Activated CD8-positive, alpha-beta T cell treated with anti-CD3 and anti-CD28 coated beads for 36 hours (primary cell): ENCODE data around the gene FOXO1. TPM values are rescaled to one million over a fixed set of nuclear protein-coding genes. Genes with fewer than 3 reads are reported as not detected.
A peak's percentile ranks its signal among the peaks of the same experiment; 100 is the strongest.

ENCODE experiments used
- ATAC-seq: fragments of 200-7000 bp; cut with Tn5 transposase; one replicate; pipeline ENCODE4 v1.10.0; 2021; ENCODE audit warnings: mild to moderate bottlenecking, moderate library complexity
- CTCF ChIA-PET: fragments of 350-600 bp; sonication (Branson Sonifier 250); formaldehyde crosslinking; loops from one replicate; lab custom pipeline; 2021; ENCODE audit warnings: antibody characterized with exemption; lab: Charles Lee
- POLR2A ChIA-PET: fragments of 350-600 bp; sonication (Branson Sonifier 250); formaldehyde crosslinking; loops from one replicate; lab custom pipeline; 2021; ENCODE audit warnings: antibody characterized with exemption; lab: Charles Lee
- DNase-seq: peaks from one replicate; pipeline ENCODE4 v3.0.0-alpha.2; 2020
- H3K27ac Mint-ChIP-seq: one replicate; pipeline ENCODE4 v1.8.0; 2021; ENCODE audit warnings: mild to moderate bottlenecking, mixed read lengths
- H3K27me3 Mint-ChIP-seq: one replicate; pipeline ENCODE4 v1.8.0; 2021; ENCODE audit warnings: mixed read lengths
- H3K36me3 Mint-ChIP-seq: one replicate; pipeline ENCODE4 v1.8.0; 2021; ENCODE audit warnings: low read depth, mixed read lengths
- H3K4me1 Mint-ChIP-seq: one replicate; pipeline ENCODE4 v1.8.0; 2021; ENCODE audit warnings: low read depth, mixed read lengths
- H3K4me3 Mint-ChIP-seq: one replicate; pipeline ENCODE4 v1.8.0; 2021; ENCODE audit warnings: mild to moderate bottlenecking, moderate library complexity, mixed read lengths
- H3K9me3 Mint-ChIP-seq: one replicate; pipeline ENCODE4 v1.8.0; 2021; ENCODE audit warnings: mixed read lengths
- intact Hi-C: fragments of 100-400 bp; cut with micrococcal nuclease; formaldehyde crosslinking; loops from one replicate; pipeline ENCODE4 v1.10.0; 2022
- total RNA-seq, 2 experiments: library from RNA; stranded (reverse); gene quantifications; one replicate each; pipeline ENCODE4 v1.2.3, GENCODE V29; 2021
- TF ChIP-seq, protein P1 (sequence below): fragments of 200-600 bp; IDR thresholded peaks from one replicate; pipeline ENCODE4 v1.8.0; 2022; ENCODE audit warnings: antibody characterized with exemption, mild to moderate bottlenecking

The FOXO1 gene
- total RNA-seq, 2 experiments from 2014 or later = 30.6 to 30.8 TPM

DNA sequence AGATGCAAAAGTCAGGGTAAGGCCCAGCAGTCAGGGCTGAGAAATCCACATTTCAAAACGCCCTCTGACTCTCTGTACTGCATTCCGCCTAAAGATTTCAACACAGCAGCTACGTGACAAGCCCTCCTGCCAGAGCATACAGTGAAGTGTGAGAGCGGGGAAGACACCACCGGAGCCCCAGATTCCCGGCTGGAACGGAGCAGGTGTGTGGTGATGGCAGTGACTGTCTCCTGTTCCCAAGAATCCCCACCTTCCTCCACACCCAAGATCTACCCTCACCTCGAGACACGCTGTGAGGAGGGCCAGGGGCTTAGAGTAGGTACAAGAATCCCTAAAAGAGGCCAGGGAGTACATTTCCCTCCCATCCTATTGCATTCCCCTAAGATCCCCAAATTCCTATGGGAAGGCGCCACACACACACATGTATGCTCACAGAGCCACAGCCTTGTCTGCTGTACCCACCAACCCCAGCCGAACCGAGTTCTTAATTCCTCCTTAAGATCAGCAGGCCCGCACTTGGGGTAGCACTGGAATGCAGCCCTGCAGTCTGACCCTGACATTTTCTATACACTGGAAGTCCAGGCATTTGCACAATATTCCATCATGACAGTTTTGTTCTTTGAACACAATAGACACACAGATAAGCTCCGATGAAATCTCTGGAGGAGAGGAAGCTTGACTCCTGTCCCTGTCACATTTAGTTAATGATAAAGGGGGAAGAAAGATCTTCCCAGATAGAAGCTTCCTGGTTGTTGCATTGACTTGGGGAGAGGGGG lies 102.9 kb downstream of the FOXO1 start:
- Mint-ChIP-seq H3K9me3 (no peaks in the 10 kb centered on the region), H3K27me3 (no peaks in the 10 kb centered on the region), H3K4me1 (peaks cover 85% of the 10 kb centered on the region), H3K36me3 (peaks cover 32% of the 10 kb centered on the region), H3K27ac (peak overlapping the region; percentile 82), H3K4me3 (no peak overlapping the region)
- ATAC-seq = peak; percentile 10
- no peak for DNase-seq
- intact Hi-C loops = no loop called here
- POLR2A ChIA-PET = interaction anchor here (0.7 to 2.5 kb wide), 4 partner anchors 9 to 101 kb away, joined by 3 to 8 read pairs (median 4); no protein-coding TSS in a partner anchor
- CTCF ChIA-PET = interaction anchor here (0.8 to 1.4 kb wide), 3 partner anchors 8 to 119 kb away, joined by 3 to 6 read pairs (median 4); no protein-coding TSS in a partner anchor
- TF ChIP-seq, protein P1, sequence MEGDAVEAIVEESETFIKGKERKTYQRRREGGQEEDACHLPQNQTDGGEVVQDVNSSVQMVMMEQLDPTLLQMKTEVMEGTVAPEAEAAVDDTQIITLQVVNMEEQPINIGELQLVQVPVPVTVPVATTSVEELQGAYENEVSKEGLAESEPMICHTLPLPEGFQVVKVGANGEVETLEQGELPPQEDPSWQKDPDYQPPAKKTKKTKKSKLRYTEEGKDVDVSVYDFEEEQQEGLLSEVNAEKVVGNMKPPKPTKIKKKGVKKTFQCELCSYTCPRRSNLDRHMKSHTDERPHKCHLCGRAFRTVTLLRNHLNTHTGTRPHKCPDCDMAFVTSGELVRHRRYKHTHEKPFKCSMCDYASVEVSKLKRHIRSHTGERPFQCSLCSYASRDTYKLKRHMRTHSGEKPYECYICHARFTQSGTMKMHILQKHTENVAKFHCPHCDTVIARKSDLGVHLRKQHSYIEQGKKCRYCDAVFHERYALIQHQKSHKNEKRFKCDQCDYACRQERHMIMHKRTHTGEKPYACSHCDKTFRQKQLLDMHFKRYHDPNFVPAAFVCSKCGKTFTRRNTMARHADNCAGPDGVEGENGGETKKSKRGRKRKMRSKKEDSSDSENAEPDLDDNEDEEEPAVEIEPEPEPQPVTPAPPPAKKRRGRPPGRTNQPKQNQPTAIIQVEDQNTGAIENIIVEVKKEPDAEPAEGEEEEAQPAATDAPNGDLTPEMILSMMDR = no peak

DNA sequence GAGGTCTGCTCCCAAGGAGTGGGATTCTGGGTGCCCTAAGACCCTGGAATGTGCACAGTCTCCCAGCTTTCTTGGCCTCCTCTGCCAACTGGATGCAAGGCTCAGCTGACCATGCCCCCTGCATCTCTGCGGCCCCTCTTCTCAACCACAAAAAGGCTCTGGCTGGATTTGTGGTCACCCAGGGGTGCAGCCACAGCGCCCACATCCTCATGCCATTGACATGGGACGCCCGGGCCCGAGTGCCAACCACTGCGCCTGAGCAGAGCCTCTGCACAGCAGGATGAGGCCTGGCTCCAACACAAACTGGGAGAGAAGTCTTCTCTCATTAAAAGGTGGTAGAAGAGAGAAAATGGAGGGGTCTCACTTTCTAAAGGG lies 103.5 kb downstream of the FOXO1 start:
- Mint-ChIP-seq H3K4me1 (peaks cover 83% of the 10 kb centered on the region), H3K4me3 (no peak overlapping the region)

DNA sequence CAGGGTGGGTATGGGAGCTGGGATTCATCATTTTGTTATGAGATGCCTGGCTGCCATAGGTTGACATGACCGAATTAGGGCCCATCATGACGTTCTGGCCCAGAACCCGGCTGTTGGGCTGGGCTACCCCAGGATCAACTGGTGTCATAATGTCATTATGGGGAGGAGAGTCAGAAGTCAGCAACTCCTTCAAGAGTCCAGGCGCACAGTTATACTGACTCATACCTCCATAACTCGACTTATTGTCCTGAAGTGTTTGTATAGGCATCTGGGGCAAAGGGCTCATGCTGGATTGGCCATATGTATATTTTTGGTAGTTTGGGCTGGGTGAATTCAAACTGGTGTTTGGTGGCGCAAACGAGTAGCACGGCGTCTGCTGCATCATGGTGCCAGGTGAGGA lies 106.5 kb downstream of the FOXO1 start:
- CTCF ChIA-PET = interaction anchor here (0.6 kb wide), 1 partner anchor 507 kb away, joined by 3 read pairs; no protein-coding TSS in a partner anchor
- Mint-ChIP-seq H3K36me3 (peaks cover 56% of the 10 kb centered on the region), H3K9me3 (no peaks in the 10 kb centered on the region), H3K27me3 (no peaks in the 10 kb centered on the region), H3K27ac (no peak overlapping the region), H3K4me3 (no peak overlapping the region), H3K4me1 (peaks cover 84% of the 10 kb centered on the region)
- DNase-seq (no peak), ATAC-seq (no peak)
- intact Hi-C loops = no loop called here
- TF ChIP-seq, protein P1 = no peak
- POLR2A ChIA-PET = interaction anchor here (1.0 kb wide), 1 partner anchor 72 kb away, joined by 3 read pairs; no protein-coding TSS in a partner anchor

More for the DNA sequence above, 103.5 kb downstream of the FOXO1 start:
- DNase-seq (peak; percentile 34), ATAC-seq (peak; percentile 18)
- Mint-ChIP-seq H3K27ac (peak overlapping the region; percentile 82), H3K9me3 (no peaks in the 10 kb centered on the region), H3K27me3 (no peaks in the 10 kb centered on the region), H3K36me3 (peaks cover 33% of the 10 kb centered on the region)
- intact Hi-C loops = no loop called here
- TF ChIP-seq, protein P1 = no peak
- ChIA-PET POLR2A (interaction anchor here (0.5 to 2.5 kb wide), 3 partner anchors 9 to 42 kb away, joined by 3 to 8 read pairs (median 4); no protein-coding TSS in a partner anchor), CTCF (no interaction called here)

DNA sequence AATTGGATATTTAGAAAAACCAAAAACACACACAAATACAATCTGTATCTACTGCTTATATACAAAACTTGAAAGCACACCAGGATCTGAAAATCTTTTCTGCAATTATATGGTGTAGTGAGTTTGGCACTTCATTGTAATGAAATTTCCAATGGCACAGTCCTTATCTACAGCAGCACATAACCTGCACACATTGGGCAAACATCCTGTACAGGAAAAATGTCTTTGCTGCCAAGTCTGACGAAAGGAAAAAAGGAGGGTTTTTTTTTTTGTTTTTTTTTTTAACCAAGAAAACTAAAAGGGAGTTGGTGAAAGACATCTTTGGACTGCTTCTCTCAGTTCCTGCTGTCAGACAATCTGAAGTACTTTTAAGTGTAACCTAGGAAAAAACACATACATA lies 107.8 kb downstream of the FOXO1 start:
- peak overlapping the region; percentile 14 for H3K4me3 Mint-ChIP-seq
- peaks cover 58% of the 10 kb centered on the region for H3K36me3 Mint-ChIP-seq
- H3K9me3 Mint-ChIP-seq = no peaks in the 10 kb centered on the region
- peaks cover 82% of the 10 kb centered on the region for H3K4me1 Mint-ChIP-seq
- DNase-seq (no peak), ATAC-seq (no peak)
- intact Hi-C loops = no loop called here
- ChIA-PET POLR2A (no interaction called here), CTCF (no interaction called here)
- no peaks in the 10 kb centered on the region for H3K27me3 Mint-ChIP-seq
- TF ChIP-seq, protein P1 = no peak
- H3K27ac Mint-ChIP-seq = peak overlapping the region; percentile 88

DNA sequence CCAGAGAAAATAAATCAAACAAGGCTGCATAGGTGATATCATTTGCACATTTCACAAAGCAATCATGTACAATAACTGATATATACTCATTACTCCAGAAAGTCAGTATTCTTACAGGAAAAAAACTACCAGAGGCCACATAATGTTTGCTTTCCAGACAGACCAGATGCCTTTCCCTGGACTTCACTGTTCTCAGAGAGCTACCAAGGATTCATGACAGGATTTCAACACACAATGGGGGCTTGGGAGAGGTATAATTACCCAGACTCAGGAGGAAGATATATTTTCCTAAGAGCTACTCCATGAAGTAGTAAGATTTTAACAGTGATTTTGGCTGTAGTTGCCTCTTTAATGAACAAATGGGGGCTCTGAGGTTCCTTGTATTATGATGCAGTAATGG lies 110.0 kb downstream of the FOXO1 start:
- peak overlapping the region; percentile 26 for H3K27ac Mint-ChIP-seq
- ChIA-PET POLR2A (interaction anchor here (0.7 kb wide), 1 partner anchor 16 kb away, joined by 3 read pairs; no protein-coding TSS in a partner anchor), CTCF (interaction anchor here (1.1 kb wide), 1 partner anchor 10 kb away, joined by 3 read pairs; no protein-coding TSS in a partner anchor)
- intact Hi-C loops = no loop called here
- no peaks in the 10 kb centered on the region for H3K9me3 Mint-ChIP-seq
- no peak for ATAC-seq
- no peak overlapping the region for H3K4me3 Mint-ChIP-seq
- TF ChIP-seq, protein P1 = no peak
- peaks cover 80% of the 10 kb centered on the region for H3K4me1 Mint-ChIP-seq
- H3K36me3 Mint-ChIP-seq = peaks cover 57% of the 10 kb centered on the region
- no peak for DNase-seq
- no peaks in the 10 kb centered on the region for H3K27me3 Mint-ChIP-seq
